Stimulated activated CD8-positive, alpha-beta memory T cell treated with anti-CD3 and anti-CD28 coated beads, Interleukin-4, amount 100 ng/mL, for 1 hour (primary cell): ENCODE data around the gene GSS.
"Not testable (repeated sequence)": the region's sequence is repeated elsewhere in the genome, so short reads cannot be mapped to it uniquely, and the experiment has no call there.

Experiments
- DNase-seq, 2 donors: peaks; one replicate each; pipeline ENCODE4 v3.0.0-alpha.2; 2020; ENCODE audit warnings: low read depth in 2 of 2, low spot score in 1 of 2

Gene GSS

GRCh38 chr20:34915131-34915530 lies 40.5 kb downstream of the GSS start:
- DNase-seq: no peak

GRCh38 chr20:34907616-34908469 lies 47.8 kb downstream of the GSS start:
- DNase-seq: no peak

- DNase-seq: no peak
Measured at GRCh38 chr20:34904202-34904621, 51.4 kb downstream of the GSS start.

- DNase-seq: not testable (repeated sequence)
Measured at GRCh38 chr20:34898731-34899130, 56.9 kb downstream of the GSS start.

- DNase-seq: not testable (repeated sequence)
Measured at GRCh38 chr20:34898129-34898528, 57.5 kb downstream of the GSS start.

GRCh38 chr20:34896086-34896621 lies 59.5 kb downstream of the GSS start:
- DNase-seq: no peak

- DNase-seq: no peak
Measured at GRCh38 chr20:34895465-34895864, 60.1 kb downstream of the GSS start.

GRCh38 chr20:34894723-34895122 lies 60.9 kb downstream of the GSS start:
- no peak for DNase-seq

GRCh38 chr20:34892671-34893070 lies 62.9 kb downstream of the GSS start:
- DNase-seq: no peak

- no peak for DNase-seq
Measured at GRCh38 chr20:34891166-34892062, 64.2 kb downstream of the GSS start.

- no peak for DNase-seq
Measured at GRCh38 chr20:34888468-34888867, 67.1 kb downstream of the GSS start.

GRCh38 chr20:34887023-34887422 lies 68.6 kb downstream of the GSS start:
- DNase-seq: no peak

- DNase-seq: no peak
Measured at GRCh38 chr20:34886122-34886521, 69.5 kb downstream of the GSS start.

- no peak for DNase-seq
Measured at GRCh38 chr20:34884260-34884659, 71.3 kb downstream of the GSS start.

- no peak for DNase-seq
Measured at GRCh38 chr20:34883809-34884208, 71.8 kb downstream of the GSS start.

GRCh38 chr20:34883087-34883688 lies 72.4 kb downstream of the GSS start:
- no peak for DNase-seq

GRCh38 chr20:34881689-34882088 lies 73.9 kb downstream of the GSS start:
- DNase-seq: no peak

GRCh38 chr20:34880971-34881370 lies 74.6 kb downstream of the GSS start:
- not testable (repeated sequence) for DNase-seq

GRCh38 chr20:34880215-34880850 lies 75.3 kb downstream of the GSS start:
- DNase-seq: no peak
